GM12878 (cell line): ENCODE data around the gene GPR151.

Experiments
- HDGF ChIP-seq: fragments of 450-650 bp; IDR thresholded peaks from 2 replicates; pipeline ENCODE4 v1.6.1; 2016; ENCODE audit warnings: antibody characterized with exemption
- POLR2AphosphoS5 ChIP-seq: IDR thresholded peaks from 2 replicates; pipeline ENCODE4 v1.6.1; 2011; ENCODE audit warnings: mild to moderate bottlenecking, low read length, inconsistent platforms
- ZNF274 ChIP-seq: IDR thresholded peaks from one replicate; pipeline ENCODE4 v1.8.0; 2011; ENCODE audit not compliant: insufficient read length, insufficient read depth
- TF ChIP-seq, protein P1 (sequence below): IDR thresholded peaks from 2 replicates; pipeline ENCODE4 v1.6.1; 2012; ENCODE audit warnings: low read depth, low read length, improper control_type of control experiment
- TF ChIP-seq, protein P2 (sequence below): IDR thresholded peaks from 2 replicates; pipeline ENCODE4 v1.6.1; 2011; ENCODE audit warnings: mild to moderate bottlenecking, low read depth, low read length, moderate library complexity; ENCODE audit not compliant: insufficient replicate concordance

DNA sequence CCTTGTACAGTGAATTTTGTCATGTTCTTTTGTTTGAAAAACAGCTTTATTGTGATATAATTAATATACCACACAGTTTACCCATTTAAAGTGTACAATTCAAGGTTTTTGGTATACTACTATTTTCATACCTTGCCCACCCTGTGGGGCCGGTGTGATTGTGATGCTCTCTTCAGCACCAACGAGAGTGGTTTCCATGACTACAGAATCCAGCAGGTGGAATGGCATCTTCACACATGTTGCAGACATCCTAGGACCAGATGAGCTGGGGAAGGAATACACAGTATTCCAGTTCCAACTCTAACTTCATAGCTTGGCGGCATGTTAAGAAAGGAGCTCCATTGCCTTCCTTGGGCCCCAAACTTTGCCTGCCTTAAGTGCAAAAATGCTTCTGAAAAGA lies 7.7 kb upstream of the GPR151 start:
- TF ChIP-seq, protein P1, sequence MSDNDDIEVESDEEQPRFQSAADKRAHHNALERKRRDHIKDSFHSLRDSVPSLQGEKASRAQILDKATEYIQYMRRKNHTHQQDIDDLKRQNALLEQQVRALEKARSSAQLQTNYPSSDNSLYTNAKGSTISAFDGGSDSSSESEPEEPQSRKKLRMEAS = no peak
- TF ChIP-seq POLR2AphosphoS5 = no peak
- no peak for TF ChIP-seq ZNF274
- TF ChIP-seq, protein P2, sequence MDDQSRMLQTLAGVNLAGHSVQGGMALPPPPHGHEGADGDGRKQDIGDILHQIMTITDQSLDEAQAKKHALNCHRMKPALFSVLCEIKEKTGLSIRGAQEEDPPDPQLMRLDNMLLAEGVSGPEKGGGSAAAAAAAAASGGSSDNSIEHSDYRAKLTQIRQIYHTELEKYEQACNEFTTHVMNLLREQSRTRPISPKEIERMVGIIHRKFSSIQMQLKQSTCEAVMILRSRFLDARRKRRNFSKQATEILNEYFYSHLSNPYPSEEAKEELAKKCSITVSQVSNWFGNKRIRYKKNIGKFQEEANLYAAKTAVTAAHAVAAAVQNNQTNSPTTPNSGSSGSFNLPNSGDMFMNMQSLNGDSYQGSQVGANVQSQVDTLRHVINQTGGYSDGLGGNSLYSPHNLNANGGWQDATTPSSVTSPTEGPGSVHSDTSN = no peak
- TF ChIP-seq HDGF = no peak
